ENCODE results near the gene POFUT1.
"Not testable (repeated sequence)": the region's sequence is repeated elsewhere in the genome, so short reads cannot be mapped to it uniquely, and the experiment has no call there.

POFUT1 gene

DNA sequence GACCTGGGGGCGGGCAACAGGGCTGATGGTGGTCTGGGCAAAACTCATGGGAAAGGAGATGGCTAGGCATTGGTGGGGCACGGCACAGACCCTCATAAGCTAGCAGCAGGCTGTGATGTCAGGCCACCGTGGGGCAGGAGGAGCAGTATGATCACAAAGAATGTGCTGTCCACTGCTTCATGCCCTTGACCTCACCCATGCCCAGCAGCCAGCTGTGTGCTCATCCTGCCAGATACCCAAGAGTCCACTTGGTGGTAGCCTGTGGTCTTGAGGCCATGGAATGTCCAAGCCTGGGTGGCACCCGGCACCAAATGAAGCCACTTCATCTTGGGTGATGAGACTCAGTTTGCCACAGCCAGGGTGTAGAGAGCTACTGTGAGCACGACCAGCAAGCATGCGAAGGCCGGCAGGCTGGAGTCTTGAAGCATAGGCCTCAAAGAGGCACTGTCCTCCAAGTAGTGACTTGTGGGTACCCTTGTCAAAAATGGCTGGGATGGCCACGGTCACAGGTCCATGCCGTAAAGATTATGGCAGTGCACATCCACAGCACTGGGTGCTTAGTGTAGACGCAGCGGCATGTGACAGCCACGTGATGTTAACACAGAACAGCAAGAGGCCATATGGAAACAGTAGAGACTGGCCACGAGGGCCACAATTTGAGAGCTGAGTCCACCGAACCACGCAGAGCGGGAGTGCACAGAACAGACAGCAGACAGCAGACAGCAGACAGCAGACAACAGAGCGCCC, 19.1 kb upstream of the POFUT1 start:
- DNase-seq: no peak

DNA sequence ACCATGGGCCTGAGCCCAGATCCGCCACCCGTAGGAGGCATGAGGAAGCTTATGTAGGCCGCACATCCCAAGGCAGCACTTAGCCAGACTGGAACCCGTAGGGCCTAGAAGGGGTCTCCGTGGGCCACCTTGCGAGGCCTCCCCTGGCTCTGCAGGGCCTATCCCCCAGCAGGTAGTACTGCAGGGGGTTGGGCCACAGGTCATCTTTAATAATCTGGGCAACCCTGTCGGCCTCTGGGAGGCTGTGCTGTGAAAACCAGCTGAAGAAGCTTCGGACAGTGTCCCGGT, 18.6 kb upstream of the POFUT1 start:
- no peak for DNase-seq

DNA sequence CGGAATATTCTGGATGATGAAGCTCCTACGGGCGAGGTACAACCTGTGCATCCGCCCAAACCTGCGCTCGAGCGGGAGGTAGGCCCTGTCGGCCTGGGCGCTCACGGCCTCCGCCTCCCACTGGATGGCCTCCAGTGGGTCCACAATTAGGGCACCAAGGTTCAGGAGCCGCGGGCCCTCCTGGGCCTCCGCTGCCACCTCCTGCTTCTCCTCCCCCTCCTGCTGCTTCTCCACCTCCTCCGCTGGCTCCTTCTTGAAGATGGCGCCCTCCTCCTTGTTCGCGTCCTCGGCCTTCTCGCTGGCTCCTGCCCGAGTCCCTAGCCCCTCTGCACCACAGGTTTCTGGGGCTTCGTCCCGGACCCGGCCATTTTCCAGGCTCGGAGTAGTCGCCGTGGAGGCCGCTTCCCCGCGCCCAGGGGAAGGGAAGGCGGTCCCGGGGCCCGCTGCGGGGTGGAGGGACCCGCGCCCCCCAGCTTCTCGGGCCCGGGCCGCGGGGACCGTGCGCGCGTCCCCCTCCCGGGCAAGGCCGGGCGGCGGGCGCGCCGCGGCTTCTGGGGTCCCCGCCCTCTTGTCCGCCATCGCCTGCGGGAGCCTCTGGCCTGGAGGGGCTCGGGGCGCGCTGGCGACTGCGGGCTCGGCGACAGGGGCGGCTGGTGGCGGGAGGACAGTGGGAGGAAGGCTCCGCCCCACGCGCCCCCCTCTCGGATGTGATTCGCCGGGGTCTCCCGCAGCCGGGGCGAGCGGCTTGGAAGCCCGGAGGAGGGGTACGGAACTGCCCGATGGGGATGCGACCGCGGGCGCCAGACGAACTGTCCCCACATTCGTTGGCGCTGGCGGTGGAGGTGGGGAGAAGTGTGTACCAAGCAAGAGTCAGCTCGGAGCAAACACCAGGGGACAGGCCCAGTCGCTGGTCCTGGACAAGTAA, 17.7 kb upstream of the POFUT1 start:
- peak; percentile 88 for DNase-seq

DNA sequence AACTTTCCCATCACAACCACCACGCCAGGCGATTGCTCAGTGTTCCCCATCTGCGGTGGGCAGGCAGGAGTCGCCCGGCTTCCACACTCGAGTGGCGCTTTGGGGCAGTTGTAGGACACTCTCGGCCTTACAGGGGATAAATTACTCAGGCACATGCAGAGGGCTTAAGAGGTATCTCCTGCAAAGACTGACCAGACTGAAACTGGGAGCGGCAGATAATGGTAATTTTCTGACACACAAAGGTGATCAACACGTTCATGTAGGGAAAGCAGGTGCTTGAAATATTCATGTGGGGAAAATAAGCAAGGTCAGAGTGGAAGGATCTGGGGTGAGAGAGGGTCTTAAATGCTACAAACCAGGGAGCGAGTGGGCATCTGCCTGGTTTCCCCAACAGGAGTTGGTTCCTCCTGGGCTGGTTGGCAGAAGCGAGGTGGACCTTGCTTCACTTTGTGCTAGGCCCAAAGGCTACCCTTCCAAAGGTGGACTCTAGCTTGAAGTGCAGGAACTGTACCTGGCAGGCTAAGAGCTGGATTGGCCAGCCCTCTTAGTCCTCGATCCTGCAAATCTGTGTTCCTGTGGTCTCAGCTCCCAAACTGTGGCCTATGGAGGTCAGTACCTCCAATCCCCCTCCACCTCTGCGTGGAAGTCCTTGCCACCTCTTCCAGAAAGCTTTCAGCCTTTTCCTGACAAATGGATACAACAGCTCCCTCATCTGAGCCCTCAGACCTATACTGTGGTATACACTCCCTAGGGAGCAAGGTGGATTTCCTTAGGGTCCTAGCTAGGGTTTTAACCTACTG, 16.9 kb upstream of the POFUT1 start:
- DNase-seq: no peak

DNA sequence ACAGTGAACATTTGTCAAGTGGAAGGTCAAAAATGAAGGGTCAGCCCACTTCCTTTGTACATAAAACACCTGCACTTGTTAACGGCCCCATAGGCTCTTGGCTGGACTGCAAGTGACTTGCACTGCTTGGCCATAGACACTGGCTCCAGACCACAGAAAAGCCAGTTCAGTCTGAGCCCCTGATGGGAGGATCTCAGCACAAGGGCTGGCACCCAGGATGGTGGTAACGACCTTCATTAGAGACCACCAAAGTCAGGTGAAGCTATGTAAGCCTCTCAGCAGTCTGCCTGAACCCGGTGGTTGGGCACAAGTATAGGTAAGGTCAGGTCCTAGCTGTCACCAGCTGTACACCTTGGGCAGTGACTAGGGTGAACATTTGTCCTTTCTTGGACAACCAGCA, 16.3 kb upstream of the POFUT1 start:
- DNase-seq: no peak

DNA sequence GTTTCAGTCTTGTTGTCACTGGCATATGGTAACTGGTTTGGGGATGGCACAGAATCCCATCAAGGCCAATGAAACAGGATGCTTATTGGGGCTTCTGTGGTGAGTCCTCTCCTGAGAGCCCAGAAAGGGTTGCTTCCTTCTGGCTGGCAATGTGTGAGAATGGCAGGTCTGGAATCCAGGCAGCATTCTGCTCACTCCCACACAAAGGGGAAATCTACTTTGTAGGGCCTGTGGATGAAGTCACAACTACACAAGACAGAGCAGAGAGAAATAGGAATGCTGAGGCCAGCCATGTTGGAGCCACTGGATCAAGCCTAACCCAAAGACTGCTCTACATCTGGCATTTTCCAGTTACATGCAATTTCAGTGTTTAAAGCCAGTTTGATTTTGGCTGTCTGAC, 15.8 kb upstream of the POFUT1 start:
- no peak for DNase-seq

DNA sequence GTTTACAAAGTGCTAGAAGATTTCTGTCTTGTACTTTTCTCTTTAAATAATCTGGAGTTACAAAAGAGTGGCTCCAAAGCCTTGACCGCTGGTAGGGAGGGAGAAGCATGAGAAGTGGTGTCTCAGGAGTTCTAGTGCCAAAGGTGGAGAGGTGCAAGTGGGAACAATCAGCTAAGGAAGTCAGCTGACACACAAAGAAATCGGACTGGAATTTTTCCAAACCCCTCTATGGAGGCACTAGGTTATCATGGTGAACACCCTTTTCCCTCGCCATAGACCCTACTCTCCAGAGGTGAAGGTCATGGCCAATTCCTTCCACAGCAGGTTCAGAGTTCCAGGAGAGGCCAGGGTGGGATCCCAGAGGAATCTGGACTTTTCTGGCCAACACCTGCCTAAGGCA, 15.0 kb upstream of the POFUT1 start:
- no peak for DNase-seq

DNA sequence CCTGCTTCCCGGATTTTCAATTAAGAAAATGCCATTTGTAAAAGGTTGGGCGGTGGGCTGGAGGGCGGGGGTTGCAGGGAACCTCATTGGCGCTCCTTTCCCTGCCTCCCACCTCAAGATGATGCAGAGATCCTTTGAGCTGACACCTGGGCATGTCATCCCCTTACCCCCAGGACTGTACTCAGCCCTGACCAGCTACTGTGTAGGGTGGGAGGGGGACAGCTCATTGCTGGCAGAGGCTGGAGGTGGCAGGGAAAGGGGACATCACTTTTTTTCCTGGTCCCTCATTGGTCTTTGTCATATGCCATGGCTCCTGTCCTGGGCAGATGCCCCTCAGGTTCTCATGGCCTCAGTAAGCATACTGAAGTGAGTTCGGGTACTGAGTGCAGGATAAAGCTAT, 14.3 kb upstream of the POFUT1 start:
- DNase-seq: not testable (repeated sequence)

DNA sequence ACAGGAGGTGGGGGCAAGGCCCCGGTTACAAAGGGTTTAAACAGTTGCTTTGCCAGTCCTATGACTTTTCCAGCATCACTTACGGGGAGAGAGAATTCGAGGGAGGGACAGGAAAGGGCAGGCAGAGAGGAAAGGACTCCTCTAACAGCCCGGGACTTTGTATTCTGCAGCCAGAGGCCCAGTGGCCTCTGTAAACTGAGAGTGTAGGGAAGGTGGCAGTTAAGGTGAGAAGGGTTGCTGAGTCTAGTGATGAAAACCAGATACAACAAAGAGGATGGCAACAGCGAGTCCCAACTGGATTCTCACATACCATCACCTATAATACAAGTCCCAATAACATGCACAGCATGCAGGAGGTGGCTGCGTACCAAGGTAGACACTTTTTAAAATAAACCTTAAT, 13.7 kb upstream of the POFUT1 start:
- DNase-seq: no peak

DNA sequence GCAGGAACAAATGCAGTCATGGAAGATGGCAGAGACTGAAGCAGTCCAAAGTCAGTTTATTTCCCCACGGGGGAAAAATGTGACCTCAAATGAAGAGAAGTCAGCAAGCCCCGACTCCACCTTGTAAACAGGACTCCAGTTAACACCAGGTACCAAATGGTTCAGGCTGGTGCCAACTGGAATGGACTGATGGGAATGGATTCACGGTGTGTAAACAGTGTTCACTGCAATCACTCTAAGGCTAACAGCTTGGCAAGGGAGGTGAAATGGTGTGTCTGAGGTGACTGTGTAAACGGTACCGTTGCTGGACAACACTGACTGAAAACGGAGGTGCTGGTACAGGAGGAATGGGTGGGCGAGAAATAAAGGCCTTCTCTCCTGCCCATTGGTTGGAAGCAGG, 12.1 kb upstream of the POFUT1 start:
- no peak for DNase-seq

DNA sequence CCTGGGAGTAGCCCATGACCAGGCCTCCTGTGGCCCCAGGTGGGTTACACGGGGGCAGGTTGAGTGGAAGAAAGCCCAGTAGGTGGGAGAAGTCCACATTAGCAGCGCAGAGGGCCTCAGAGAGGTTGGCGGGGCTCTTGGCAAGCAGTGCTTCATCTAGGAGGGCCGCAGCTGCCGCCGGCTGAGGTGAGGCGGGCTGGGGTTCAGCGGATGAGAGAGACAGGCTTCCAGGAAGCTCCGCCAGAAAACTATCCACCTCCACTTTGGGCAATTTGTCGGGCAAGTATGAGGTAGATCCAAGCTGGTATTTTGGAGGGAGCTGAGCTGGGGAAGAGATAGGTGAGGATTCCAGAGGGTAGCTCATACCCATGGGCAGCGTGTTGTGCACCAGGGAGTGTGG, 11.1 kb upstream of the POFUT1 start:
- DNase-seq: not testable (repeated sequence)

DNA sequence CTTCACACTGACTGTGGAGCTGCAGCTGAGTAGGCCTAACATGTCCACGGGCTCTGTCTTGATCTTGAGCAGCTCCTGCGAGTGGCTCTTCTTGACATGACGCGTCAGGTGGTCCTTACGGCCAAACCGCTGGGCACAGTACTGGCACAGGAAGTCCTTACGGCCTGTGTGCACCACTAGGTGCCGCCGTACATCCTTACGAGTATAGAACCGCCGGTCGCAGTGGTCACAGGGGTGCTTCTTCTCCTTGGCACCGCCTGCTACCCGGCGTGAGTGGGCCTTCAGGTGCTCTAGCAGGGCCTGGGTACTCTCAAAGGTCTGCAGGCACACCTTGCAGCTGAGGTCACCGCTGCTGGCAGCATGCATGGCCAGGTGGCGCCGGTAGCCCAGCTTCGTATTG, 10.5 kb upstream of the POFUT1 start:
- not testable (repeated sequence) for DNase-seq

DNA sequence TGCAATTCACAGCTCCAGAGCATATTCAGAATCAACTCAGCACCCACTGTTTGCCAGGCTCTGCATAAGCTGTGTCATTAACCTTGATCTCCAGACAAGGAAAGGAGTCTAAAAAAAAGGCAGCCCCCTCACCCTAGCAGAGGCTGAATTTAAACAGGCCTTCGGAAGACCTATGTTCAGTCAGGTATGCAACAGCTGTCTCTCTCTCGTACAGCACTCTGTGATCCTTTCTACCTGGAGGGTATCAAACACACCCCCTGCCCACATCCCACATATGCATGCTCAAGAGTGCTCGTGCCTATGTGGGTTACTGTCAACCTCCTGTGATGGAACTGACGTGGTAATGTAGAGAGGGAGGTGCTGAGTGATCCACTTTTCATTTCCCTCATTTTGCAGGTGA, 8.7 kb upstream of the POFUT1 start:
- no peak for DNase-seq

DNA sequence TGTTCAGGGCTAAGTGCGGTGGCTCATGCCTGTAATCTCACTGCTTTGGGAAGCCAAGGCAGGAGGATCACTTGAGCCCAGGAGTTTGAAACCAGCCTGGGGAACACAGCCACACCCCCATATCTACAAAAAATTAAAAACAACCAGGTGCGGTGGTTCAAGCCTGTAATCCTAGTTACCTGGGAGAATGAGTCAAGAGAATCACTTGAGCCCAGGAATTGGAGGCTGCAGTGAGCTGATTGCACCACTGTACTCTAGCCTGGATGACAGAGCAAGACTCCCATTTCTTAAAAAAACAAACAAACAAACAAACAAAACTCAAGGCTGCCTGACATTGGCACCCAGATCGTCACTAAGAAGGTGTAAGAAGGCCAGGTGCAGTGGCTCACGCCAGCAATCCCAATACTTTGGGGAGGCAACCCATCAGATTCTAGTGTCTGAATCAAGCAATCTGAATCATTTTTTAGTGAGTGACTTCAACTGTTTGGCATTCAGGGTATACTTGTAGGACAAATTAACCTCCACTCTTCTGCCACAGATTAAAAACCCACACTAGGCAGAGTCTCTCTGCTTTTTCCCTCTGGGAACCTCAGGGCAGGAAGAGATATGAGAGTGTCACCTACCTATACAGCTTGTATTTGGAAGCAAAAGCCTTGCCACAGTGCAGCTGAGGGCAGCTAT, 6.2 kb upstream of the POFUT1 start:
- DNase-seq: no peak

DNA sequence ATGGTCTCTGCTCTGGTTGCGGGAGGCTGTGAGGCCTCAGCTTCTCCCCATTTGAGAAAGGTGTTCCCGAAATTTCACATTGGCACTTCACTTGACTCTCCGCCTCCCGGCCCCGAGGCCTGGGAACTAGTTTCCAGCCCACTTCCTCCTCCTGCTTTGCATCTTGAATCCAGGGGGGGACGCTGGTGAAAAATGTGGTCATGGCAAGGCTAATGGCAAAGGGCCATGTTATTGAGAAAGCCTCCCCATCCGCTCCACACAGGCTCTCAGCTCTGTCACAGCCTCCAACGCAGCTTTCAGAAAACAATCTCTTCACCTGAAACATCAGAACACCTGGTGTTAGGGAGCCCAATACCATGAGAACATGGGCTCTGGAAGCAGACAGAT, 5.7 kb upstream of the POFUT1 start:
- no peak for DNase-seq

DNA sequence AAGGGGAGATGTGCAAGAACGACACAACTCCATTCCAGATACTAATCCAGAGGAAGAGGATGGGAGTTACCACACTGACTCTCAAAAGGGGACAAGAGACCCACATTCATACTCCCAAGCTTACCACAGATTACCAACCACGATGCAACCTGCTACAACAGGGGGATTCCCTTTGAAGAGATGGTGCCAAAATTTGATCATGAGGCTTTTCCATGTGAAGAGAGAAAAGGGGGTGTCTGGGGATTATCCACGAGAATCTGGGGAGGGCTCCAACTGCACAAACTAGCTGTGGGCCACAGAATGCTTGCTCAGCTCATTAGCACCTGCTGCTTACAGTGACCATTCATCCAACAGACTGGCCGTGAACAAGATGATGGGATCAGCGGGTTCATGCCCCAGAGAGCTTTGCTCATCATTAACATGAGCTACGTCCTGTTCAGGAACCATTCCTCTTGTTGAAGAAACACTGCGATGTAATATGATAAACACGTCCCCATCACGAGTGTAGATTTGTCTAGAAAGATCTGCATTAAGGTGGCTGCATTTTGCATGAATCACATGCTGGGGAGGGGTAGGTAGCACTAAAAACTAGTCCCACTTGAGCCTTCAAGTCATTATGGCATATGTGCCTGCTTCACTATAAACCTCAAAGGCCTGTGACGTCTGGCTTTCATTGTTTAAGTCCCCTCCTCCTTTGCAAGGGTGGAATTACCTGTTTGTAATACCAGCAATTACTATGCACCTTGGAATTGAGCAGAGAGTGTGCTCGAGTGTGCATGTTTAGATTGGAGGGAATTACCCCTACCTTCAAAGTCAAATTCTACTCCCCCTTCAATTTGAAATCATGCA, 4.1 kb upstream of the POFUT1 start:
- no peak for DNase-seq

DNA sequence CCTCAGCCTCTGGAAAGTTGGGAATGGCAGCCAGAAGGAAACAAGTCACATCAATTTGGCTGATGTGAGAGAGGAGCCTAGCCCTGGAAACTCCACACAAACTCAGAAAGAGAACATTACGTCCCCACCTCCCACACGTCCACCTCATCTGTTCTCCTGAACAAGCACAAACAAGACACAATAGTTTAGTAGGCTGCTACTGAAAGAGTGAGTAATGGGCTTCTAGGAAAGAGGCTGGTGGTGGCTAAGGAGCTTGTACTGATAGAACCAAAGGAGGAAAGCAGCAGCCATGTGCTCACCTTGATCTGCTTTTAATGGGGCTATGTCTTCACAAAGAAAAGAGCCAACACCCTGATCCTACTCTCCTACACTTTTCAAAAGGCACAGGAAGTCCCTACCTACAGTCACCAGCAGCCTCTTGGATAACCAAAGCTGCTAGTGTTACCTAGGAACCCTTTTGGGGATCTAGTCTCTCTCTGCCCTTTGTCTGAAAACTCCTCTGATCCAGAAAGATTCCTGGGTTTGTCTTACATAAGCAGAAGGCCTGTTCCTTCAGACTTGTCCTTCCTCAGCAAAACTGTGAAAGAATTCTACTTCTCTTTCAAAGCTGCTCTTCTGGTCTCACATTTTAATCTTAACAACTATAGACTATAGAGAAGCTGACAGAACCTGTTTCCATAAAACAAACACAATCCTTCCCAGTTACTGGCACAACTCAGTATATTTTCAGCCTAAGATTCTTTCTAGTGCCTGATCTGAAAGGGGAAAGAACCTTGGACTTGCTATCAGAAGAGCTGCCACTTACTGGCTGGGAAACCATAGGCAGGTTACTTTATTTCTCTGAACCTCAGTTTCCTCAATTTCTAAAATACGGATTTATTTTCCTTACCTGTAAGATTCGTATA, 3.2 kb upstream of the POFUT1 start:
- DNase-seq: no peak

DNA sequence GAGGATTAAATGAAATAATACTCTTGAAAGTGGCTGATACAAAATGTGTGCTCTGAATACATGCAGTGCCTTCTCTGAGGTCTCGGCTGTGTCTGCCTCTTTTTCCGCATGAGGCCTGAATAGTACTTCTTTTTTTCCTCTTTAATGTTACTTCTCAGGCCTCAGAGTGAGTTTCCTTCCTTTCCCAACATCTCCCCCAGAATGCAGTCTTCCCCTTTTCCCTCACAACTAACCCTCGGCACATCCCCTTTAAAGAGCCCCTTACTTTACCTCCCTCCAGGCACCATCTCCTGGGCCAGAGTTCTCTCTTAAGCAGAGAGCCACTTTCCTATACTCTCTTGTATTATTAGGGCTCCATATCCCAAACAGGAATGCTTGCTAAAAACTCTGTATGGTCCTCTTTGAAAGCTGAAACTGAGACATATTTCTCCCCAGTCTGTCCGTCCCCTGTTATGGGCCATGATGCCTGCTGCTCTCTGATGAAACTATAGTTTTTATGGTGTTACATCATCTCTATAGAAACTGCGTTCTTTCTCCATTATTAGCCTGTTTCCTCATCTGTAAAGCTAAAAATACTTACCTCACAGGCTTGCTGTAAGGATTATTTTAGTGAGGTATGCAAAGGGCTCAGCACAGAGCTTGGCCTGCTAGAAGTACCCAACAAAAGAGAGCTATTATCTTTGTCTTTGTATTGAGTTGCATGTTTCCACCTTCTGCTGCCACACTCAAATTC, 2.4 kb upstream of the POFUT1 start:
- no peak for DNase-seq

DNA sequence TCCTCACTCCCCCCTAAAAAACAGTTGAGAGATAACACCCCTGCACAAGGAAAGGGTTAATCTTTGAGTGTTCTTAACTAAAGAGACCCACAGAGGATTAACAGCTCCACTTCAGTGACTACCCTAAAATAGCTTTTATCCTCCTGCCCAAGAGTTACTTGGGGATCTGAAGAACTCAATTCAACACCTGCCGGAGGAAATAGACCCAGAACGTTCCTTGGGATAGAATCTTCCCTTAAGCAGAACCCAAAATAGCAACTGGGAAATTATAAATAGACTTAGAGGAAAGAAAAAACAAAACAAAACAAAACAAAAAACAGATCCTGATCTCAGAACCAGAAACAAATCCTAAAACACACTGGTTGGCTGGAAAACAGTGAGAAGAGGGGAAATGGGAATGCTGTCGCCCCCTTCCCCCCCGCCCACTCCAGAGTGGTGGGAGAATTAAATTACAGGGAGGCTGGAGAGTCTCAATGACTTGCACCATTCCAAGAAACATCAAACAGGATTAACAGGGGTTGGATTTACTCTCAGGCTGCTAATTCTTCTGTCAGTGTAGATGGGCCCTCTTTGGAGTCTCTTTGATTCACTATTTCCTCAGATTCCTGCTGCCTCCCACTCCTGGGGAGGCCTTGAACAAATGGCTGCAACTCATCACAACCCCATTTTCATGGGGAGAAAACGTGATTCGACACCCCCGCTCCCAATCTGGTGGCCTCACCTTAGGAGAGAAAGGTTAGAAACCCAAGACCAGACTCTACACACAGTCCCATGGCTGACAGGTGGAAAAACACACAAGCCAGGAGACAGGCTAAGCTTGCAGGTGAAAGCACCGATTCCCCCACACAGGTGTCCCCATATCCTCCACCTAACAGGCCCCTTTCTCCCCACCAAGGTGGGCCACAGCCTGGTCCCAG, 1.6 kb upstream of the POFUT1 start:
- no peak for DNase-seq

Data from right kidney (tissue), 1 donor.